HepG2 (cell line): ENCODE data around the gene DLG2. TPM values are rescaled to one million over a fixed set of nuclear protein-coding genes. Genes with fewer than 3 reads are reported as not detected.

Experiments
- CAMTA2 ChIP-seq: sonication (generic); formaldehyde crosslinking; IDR thresholded peaks from 2 replicates; pipeline ENCODE4 v1.4.0; 2020; ENCODE audit warnings: mild to moderate bottlenecking, missing genetic modification reagents, borderline replicate concordance
- CHD2 ChIP-seq: IDR thresholded peaks from 2 replicates; pipeline ENCODE4 v1.6.1; 2011; ENCODE audit warnings: low read depth, low read length, improper control_type of control experiment
- DNMT1 ChIP-seq: sonication (generic); formaldehyde crosslinking; IDR thresholded peaks from 2 replicates; pipeline ENCODE4 v1.5.1; 2020; ENCODE audit warnings: mild to moderate bottlenecking, missing genetic modification reagents
- FOXC1 ChIP-seq: sonication (generic); formaldehyde crosslinking; IDR thresholded peaks from 2 replicates; pipeline ENCODE4 v1.8.0; 2022; ENCODE audit warnings: mild to moderate bottlenecking, missing genetic modification reagents, borderline replicate concordance
- FOXM1 ChIP-seq: sonication (generic); formaldehyde crosslinking; IDR thresholded peaks from 2 replicates; pipeline ENCODE4 v1.5.0; 2020; ENCODE audit warnings: missing genetic modification reagents
- KLF13 ChIP-seq: sonication (generic); formaldehyde crosslinking; IDR thresholded peaks from 2 replicates; pipeline ENCODE4 v1.4.0; 2020; ENCODE audit warnings: mild to moderate bottlenecking, missing genetic modification reagents
- MEF2D ChIP-seq: sonication (generic); formaldehyde crosslinking; IDR thresholded peaks from 2 replicates; pipeline ENCODE4 v1.5.1; 2020; ENCODE audit warnings: mild to moderate bottlenecking, missing genetic modification reagents
- NBN ChIP-seq: fragments of 450-650 bp; conservative IDR thresholded peaks from 2 replicates; pipeline ENCODE4 v1.6.1; 2017
- NCOR1 ChIP-seq: fragments of 200-600 bp; sonication (generic); IDR thresholded peaks from 2 replicates; pipeline ENCODE4 v1.7.0; 2017; ENCODE audit warnings: antibody characterized with exemption, low read length, borderline replicate concordance
- SMAD3 ChIP-seq: sonication (generic); formaldehyde crosslinking; IDR thresholded peaks from 2 replicates; pipeline ENCODE4 v1.4.0; 2020; ENCODE audit warnings: missing genetic modification reagents
- SP1 ChIP-seq, 2 experiments: fragments of 450-650 bp in 1 of 2; sonication (generic) in 1 of 2; formaldehyde crosslinking in 1 of 2; IDR thresholded peaks; 2 replicates each; pipeline versions ENCODE4 v1.4.0 to v1.6.1; 2016 to 2020; ENCODE audit warnings: missing genetic modification reagents in 1 of 2
- SSRP1 ChIP-seq: IDR thresholded peaks from 2 replicates; pipeline ENCODE4 v1.6.1; 2016; ENCODE audit warnings: control low read depth
- TAF15 ChIP-seq: fragments of 200-400 bp; formaldehyde crosslinking; IDR thresholded peaks from one replicate; pipeline ENCODE4 v1.6.1; 2018; ENCODE audit warnings: mild to moderate bottlenecking, low read depth, low read length; ENCODE audit not compliant: poor library complexity, severe bottlenecking
- ZNF761 ChIP-seq: sonication (generic); formaldehyde crosslinking; conservative IDR thresholded peaks from 2 replicates; pipeline ENCODE4 v1.4.0; 2020; ENCODE audit warnings: mild to moderate bottlenecking, missing genetic modification reagents
- ZNF773 ChIP-seq: sonication (generic); formaldehyde crosslinking; IDR thresholded peaks from 2 replicates; pipeline ENCODE4 v1.4.0; 2020; ENCODE audit warnings: missing genetic modification reagents, borderline replicate concordance
- ZNF775 ChIP-seq: sonication (generic); formaldehyde crosslinking; IDR thresholded peaks from 2 replicates; pipeline ENCODE4 v1.4.0; 2020; ENCODE audit warnings: missing genetic modification reagents, mild to moderate bottlenecking, moderate library complexity, borderline replicate concordance
- polyA plus RNA-seq, 8 experiments: library from polyadenylated mRNA; depleted of rRNA in 3 of 8; stranded (reverse) in 7 of 8; unstranded in 1 of 8; fragments of >200 nt; fragmentation: Illumina TruSeq in 4 of 8; extraction: Trizol in 4 of 8; gene quantifications; 2 replicates each; pipeline versions ENCODE4 v1.2.1 to v1.2.3, GENCODE V29; 2011 to 2016; ENCODE audit warnings: low read depth in 4 of 8, missing spikeins in 1 of 8, mixed read lengths in 1 of 8; ENCODE audit not compliant: insufficient read depth in 1 of 8
- total RNA-seq, 5 experiments: library from RNA; depleted of rRNA; stranded (reverse); fragments of >200 nt; fragmentation: Illumina TruSeq; extraction: Trizol; gene quantifications; 2 replicates each; pipeline ENCODE4 v1.2.3, GENCODE V29; 2016; ENCODE audit warnings: low read depth in 1 of 5
- TF ChIP-seq, protein P1 (sequence below): sonication (generic); formaldehyde crosslinking; IDR thresholded peaks from one replicate; pipeline ENCODE4 v1.5.1; 2020; ENCODE audit warnings: mild to moderate bottlenecking, missing genetic modification reagents; ENCODE audit errors: not compliant biosample characterization
- TF ChIP-seq, protein P2 (sequence below): sonication (generic); formaldehyde crosslinking; IDR thresholded peaks from 2 replicates; pipeline ENCODE4 v1.8.1; 2022; ENCODE audit warnings: low read depth, mild to moderate bottlenecking, missing genetic modification reagents

Gene DLG2
- total and polyA plus RNA-seq, 2 of the 13 experiments (the other 11 are each of a cell fraction or from before 2014, with no cell fraction given): 0.46 to 1.0 TPM

DNA sequence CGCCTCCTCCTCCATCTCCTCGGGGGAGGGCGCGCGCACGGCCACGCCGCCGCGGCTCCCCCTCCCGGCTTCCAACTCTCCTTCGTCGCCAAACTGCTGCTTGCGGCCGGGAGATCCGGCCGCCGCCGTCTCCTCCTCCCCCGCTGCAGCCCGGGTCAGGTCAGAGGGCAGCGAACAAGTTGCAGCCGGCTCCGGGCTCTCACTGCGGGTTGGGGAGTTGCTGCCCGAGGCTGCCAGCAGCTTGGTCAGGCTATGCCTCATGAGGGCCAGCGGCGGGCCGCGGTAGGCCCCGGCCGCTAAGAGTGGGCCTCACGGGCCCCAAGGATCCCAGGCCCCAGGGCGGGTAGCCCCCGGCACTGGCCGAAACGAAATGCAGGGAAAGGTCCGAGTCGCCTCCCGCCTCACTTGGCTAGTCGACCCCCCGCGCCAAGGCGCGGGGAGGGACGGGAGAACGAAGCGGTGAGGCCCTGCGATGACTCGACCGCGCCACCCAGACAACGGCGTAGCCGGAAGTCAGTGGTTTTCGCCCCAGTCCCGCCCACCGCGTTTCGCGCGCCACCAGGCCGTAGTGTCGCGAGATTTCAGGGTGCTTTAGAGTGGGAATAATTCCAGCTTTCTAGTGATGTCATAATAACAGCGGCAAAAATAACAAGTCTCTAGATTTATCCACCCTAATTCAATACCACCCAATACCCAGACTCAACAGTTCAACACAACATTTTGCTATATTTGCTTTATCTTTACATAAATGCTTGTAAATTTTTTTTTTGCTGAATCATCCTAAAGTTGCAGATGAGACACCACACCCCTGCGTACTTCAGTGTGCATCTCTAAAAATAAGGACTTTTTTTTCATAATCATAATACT, 37.7 kb upstream of the DLG2 start, which contains the start of gene CREBZF (continued):
- TF ChIP-seq ZNF773 (CRISPR knock-in tag): peak; percentile 34; the same call in 1 of the 2 replicates
- no peak for TF ChIP-seq SSRP1 (CRISPR knock-in tag)
- TF ChIP-seq MEF2D (CRISPR knock-in tag): 0 out of 2 replicates have a peak, but pooled peaks have one; percentile 14
- no peak for TF ChIP-seq SMAD3 (CRISPR knock-in tag)
- no peak for TF ChIP-seq ZNF775 (CRISPR knock-in tag)
- TF ChIP-seq FOXM1 (CRISPR knock-in tag): no peak
- no peak for TF ChIP-seq SP1 (IDR thresholded peaks at IDR 0.05)
- TF ChIP-seq SP1 (CRISPR knock-in tag; IDR thresholded peaks at IDR 0.05): peak; percentile 82
- TF ChIP-seq ZNF761 (CRISPR knock-in tag): 0 out of 2 replicates have a peak, but pooled peaks have one; percentile 57
- TF ChIP-seq, protein P1, sequence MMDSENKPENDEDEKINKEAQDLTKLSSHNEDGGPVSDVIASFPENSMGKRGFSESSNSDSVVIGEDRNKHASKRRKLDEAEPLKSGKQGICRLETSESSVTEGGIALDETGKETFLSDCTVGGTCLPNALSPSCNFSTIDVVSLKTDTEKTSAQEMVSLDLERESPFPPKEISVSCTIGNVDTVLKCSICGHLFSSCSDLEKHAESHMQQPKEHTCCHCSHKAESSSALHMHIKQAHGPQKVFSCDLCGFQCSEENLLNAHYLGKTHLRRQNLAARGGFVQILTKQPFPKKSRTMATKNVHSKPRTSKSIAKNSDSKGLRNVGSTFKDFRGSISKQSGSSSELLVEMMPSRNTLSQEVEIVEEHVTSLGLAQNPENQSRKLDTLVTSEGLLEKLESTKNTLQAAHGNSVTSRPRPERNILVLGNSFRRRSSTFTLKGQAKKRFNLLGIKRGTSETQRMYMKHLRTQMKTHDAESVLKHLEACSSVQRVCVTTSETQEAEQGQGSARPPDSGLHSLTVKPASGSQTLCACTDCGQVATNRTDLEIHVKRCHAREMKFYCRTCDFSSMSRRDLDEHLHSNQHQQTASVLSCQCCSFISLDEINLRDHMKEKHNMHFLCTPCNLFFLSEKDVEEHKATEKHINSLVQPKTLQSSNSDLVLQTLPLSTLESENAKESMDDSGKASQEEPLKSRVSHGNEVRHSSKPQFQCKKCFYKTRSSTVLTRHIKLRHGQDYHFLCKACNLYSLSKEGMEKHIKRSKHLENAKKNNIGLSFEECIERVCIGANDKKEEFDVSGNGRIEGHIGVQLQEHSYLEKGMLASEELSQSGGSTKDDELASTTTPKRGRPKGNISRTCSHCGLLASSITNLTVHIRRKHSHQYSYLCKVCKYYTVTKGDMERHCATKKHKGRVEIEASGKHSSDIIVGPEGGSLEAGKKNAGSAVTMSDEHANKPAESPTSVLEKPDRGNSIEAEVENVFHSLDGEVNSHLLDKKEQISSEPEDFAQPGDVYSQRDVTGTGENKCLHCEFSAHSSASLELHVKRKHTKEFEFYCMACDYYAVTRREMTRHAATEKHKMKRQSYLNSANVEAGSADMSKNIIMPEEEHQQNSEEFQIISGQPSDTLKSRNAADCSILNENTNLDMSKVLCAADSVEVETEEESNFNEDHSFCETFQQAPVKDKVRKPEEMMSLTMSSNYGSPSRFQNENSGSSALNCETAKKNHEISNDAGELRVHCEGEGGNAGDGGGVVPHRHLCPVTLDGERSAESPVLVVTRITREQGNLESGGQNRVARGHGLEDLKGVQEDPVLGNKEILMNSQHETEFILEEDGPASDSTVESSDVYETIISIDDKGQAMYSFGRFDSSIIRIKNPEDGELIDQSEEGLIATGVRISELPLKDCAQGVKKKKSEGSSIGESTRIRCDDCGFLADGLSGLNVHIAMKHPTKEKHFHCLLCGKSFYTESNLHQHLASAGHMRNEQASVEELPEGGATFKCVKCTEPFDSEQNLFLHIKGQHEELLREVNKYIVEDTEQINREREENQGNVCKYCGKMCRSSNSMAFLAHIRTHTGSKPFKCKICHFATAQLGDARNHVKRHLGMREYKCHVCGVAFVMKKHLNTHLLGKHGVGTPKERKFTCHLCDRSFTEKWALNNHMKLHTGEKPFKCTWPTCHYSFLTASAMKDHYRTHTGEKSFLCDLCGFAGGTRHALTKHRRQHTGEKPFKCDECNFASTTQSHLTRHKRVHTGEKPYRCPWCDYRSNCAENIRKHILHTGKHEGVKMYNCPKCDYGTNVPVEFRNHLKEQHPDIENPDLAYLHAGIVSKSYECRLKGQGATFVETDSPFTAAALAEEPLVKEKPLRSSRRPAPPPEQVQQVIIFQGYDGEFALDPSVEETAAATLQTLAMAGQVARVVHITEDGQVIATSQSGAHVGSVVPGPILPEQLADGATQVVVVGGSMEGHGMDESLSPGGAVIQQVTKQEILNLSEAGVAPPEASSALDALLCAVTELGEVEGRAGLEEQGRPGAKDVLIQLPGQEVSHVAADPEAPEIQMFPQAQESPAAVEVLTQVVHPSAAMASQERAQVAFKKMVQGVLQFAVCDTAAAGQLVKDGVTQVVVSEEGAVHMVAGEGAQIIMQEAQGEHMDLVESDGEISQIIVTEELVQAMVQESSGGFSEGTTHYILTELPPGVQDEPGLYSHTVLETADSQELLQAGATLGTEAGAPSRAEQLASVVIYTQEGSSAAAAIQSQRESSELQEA: peak; percentile 53
- TF ChIP-seq CHD2: peak; percentile 94
- TF ChIP-seq CAMTA2 (CRISPR knock-in tag): 0 out of 2 replicates have a peak, but pooled peaks have one; percentile 56
- TF ChIP-seq, protein P2, sequence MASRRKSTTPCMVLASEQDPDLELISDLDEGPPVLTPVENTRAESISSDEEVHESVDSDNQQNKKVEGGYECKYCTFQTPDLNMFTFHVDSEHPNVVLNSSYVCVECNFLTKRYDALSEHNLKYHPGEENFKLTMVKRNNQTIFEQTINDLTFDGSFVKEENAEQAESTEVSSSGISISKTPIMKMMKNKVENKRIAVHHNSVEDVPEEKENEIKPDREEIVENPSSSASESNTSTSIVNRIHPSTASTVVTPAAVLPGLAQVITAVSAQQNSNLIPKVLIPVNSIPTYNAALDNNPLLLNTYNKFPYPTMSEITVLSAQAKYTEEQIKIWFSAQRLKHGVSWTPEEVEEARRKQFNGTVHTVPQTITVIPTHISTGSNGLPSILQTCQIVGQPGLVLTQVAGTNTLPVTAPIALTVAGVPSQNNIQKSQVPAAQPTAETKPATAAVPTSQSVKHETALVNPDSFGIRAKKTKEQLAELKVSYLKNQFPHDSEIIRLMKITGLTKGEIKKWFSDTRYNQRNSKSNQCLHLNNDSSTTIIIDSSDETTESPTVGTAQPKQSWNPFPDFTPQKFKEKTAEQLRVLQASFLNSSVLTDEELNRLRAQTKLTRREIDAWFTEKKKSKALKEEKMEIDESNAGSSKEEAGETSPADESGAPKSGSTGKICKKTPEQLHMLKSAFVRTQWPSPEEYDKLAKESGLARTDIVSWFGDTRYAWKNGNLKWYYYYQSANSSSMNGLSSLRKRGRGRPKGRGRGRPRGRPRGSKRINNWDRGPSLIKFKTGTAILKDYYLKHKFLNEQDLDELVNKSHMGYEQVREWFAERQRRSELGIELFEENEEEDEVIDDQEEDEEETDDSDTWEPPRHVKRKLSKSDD (CRISPR knock-in tag): 0 out of 2 replicates have a peak, but pooled peaks have one; percentile 32
- TF ChIP-seq TAF15: no peak
- TF ChIP-seq NCOR1: no peak; the same call in 1 of the 2 replicates
- TF ChIP-seq FOXC1: 0 out of 2 replicates have a peak, but pooled peaks have one; percentile 46
- peak; percentile 58; the same call in 1 of the 2 replicates for TF ChIP-seq DNMT1 (CRISPR knock-in tag)
- TF ChIP-seq KLF13: no peak
- no peak for TF ChIP-seq NBN
